Measurements from ENCODE around the gene ZNF554.

ZNF554 gene

GRCh38 chr19:2834294-2834871 lies 14.7 kb downstream of the ZNF554 start:
- no peak for DNase-seq

- DNase-seq, result no peak
These were observed 17.8 kb downstream of the ZNF554 start for GRCh38 chr19:2837430-2837829.

GRCh38 chr19:2840794-2841791 lies 21.4 kb downstream of the ZNF554 start, which contains the start of gene ZNF555:
Gene ZNF555 (plus strand): TSS chr19:2841475. CDS start chr19:2841573, 98 bp downstream.
- peak; percentile 99 for DNase-seq

- DNase-seq, result no peak
These were observed 22.3 kb downstream of the ZNF554 start for GRCh38 chr19:2841855-2842574.

- DNase-seq, result no peak
These were observed 25.4 kb downstream of the ZNF554 start for GRCh38 chr19:2845107-2845506.

DNA sequence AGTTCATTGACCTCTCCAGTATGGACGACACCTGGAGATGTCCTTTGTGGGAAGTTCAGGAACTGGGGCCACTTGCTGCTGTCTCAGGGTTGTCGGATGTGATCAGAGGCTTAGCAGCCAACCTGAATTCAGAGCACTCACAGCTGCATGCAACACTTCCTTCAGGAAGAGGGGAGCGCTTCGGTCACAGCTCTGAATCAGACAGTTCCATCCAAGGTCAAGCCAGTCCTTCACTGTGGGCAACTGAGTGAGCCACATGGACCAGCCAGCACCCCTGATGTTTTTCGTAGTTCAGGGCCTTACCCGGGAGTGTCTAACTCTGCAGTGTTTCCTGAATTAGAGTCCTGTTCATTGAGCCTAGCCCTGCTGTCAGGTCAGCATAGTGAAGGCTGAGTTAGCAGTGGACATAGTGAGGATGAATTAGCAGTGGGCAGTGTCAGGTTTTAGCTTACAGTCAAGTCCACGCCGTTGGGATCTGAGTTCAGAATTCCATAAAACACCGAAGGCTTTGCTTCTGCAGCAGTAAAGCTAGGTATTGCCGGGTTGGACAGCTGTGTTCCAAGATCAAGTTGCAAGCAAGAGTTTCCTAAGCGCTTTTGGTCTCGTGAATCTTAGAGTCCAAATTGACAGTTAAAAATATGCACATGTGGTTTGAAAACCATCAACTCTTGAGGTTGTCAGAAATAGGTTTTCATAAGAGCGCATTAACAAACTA lies 26.7 kb downstream of the ZNF554 start:
- no peak for DNase-seq

- no peak for DNase-seq
These were observed 27.8 kb downstream of the ZNF554 start for GRCh38 chr19:2847507-2847906.

- no peak for DNase-seq
These were observed 28.9 kb downstream of the ZNF554 start for GRCh38 chr19:2848616-2849015.

DNA sequence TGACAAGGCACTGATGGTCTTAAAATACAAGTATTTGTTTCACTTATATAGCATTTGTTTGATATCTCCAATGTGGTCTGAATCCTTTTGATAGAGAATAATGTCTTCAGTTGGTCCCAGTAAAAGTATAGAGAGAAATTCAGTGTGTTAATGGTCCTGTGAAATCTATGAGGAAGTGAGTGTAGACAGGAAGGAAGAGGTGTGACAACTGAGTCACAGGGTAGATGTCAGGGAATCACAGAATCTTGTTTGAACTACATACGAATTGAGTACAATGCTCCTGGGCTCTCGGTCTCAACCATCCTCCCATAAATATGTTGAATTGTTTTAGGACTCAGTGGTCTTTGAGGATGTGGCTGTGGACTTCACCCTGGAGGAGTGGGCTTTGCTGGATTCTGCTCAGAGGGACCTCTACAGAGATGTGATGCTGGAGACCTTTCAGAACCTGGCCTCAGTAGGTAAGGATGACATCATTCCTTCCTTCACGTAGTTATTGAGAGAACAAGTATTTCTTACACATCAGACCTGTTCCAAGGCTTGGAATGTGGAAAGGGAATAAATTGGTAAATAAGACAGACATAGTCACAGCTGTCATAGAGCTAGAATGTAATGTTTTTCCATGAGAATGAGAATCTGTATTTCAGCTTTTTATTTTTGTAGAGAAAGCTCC lies 30.7 kb downstream of the ZNF554 start:
- no peak for DNase-seq

GRCh38 chr19:2852598-2852997 lies 32.9 kb downstream of the ZNF554 start:
- DNase-seq, result no peak

- no peak for DNase-seq
These were observed 33.4 kb downstream of the ZNF554 start for GRCh38 chr19:2853015-2853606.

GRCh38 chr19:2854849-2855248 lies 35.2 kb downstream of the ZNF554 start:
- DNase-seq, result no peak

DNA sequence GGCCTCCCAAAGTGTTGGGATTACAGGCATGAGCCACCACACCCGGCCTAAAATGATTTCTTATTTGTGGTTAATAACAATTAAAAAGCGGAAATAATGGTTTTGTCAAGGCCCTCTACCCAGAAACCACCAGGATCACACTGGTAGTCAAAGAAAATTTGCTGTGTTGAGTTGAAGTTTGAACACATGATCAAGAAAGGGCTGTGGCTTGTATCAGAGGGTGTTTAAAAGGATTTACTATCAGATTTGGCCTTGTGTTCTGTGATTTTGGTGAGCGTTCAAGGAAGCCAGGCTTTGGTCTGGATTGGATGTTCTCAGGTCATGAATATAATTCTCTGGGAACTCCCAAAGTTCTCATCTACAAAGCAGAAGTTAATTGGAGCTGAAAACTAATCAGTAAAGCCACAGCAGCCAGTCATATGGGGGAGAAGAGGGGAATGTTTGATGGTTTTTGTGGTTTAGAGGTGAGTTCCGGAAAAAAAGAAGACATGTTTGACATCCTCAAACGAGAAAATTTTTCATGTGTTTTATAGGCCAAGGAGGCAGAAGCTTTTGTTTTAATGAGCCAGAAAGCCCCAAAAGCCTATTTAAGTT lies 36.9 kb downstream of the ZNF554 start:
- DNase-seq, result peak; percentile 43

DNA sequence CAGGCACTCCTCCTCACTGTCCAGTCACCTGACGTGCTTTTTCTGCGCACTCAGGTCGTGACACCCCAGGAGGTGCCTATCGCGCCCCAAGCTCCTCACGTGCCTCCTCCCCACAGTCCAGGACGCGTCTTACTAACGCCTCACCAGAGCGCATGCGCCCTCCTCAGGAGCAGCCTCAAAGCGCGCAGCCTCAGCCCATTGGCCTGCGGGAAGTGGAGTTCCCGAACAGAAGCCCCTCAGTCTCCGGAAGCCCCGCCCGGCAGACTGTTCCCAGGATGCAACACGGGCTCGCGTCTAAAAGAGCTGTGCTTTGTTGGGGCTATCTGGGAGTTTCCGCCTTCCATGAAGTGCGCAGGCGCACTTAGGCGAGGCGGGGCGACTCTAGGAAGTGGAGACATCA lies 39.2 kb downstream of the ZNF554 start:
- no peak for DNase-seq

GRCh38 chr19:2863816-2864215 lies 44.1 kb downstream of the ZNF554 start:
- DNase-seq, result no peak

GRCh38 chr19:2865334-2866100 lies 45.8 kb downstream of the ZNF554 start:
- no peak for DNase-seq

DNA sequence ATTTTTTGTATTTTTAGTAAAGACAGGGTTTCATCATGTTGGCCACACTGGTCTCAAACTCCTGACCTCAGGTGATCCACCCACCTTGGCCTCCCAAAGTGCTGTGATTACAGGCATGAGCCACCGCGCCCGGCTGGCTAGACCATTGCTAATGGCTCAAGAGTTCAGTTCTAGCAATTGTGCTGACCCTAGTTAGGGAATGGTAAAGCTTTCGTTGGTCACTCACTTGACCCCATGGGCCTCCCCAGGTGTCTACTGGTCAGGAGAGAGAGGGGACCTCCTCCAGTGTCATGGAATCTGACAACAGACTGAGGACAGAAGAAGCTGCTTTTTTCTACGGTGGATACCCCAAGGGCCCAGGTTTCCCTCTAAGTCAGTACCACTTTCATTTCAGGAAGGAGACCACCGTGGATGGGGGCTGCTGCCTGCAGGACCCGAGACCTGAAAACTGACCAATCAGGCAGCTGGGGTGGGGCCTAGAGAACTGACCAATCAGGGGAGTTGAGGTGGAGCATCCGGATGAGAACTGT lies 46.9 kb downstream of the ZNF554 start:
- DNase-seq, result no peak

GRCh38 chr19:2867025-2867991 lies 47.6 kb downstream of the ZNF554 start, which contains the start of gene ZNF556:
Gene ZNF556 (plus strand): TSS chr19:2867335. CDS start chr19:2867422, 87 bp downstream.
- no peak for DNase-seq

GRCh38 chr19:2869618-2870017 lies 50.0 kb downstream of the ZNF554 start:
- DNase-seq, result no peak
